Chondrocyte (in vitro differentiated cells): ENCODE results near the gene DNAI4. TPM values are rescaled to one million over a fixed set of nuclear protein-coding genes. Genes with fewer than 3 reads are reported as not detected.
"Not testable (repeated sequence)": the region's sequence is repeated elsewhere in the genome, so short reads cannot be mapped to it uniquely, and the experiment has no call there.

Experiments
- DNase-seq: peaks from one replicate; pipeline ENCODE4 v3.0.0; 2021; ENCODE audit warnings: mixed read lengths, low spot score
- H3K27ac Mint-ChIP-seq: one replicate; pipeline ENCODE4 v1.8.0; 2021; ENCODE audit warnings: mild to moderate bottlenecking, moderate library complexity, mixed read lengths; ENCODE audit not compliant: unreplicated experiment
- H3K27me3 Mint-ChIP-seq: 2 replicates; pipeline ENCODE4 v1.8.0; 2021; ENCODE audit warnings: low read depth, mixed read lengths
- H3K36me3 Mint-ChIP-seq: 2 replicates; pipeline ENCODE4 v1.8.0; 2021; ENCODE audit warnings: low read depth, mixed read lengths
- H3K4me1 Mint-ChIP-seq: 2 replicates; pipeline ENCODE4 v1.8.0; 2021; ENCODE audit warnings: low read depth, mild to moderate bottlenecking, mixed read lengths
- H3K4me3 Mint-ChIP-seq: one replicate; pipeline ENCODE4 v1.8.0; 2021; ENCODE audit warnings: mild to moderate bottlenecking, moderate library complexity, mixed read lengths; ENCODE audit not compliant: unreplicated experiment
- H3K9me3 Mint-ChIP-seq: 2 replicates; pipeline ENCODE4 v1.8.0; 2021; ENCODE audit warnings: low read depth, mixed read lengths
- long read RNA-seq: library from polyadenylated mRNA; stranded (forward); transcript quantifications from one replicate; pipeline ENCODE4 v2.0.0, GENCODE V29; 2021
- total RNA-seq: library from RNA; stranded (reverse); gene quantifications from 3 replicates; pipeline ENCODE4 v1.2.1, GENCODE V29; 2021
- TF ChIP-seq, protein P1 (sequence below): fragments of 200-600 bp; sonication (generic); IDR thresholded peaks from 2 replicates; pipeline ENCODE4 v1.5.0; 2021; ENCODE audit warnings: antibody characterized with exemption, mild to moderate bottlenecking, moderate library complexity

DNAI4 gene, protein sequence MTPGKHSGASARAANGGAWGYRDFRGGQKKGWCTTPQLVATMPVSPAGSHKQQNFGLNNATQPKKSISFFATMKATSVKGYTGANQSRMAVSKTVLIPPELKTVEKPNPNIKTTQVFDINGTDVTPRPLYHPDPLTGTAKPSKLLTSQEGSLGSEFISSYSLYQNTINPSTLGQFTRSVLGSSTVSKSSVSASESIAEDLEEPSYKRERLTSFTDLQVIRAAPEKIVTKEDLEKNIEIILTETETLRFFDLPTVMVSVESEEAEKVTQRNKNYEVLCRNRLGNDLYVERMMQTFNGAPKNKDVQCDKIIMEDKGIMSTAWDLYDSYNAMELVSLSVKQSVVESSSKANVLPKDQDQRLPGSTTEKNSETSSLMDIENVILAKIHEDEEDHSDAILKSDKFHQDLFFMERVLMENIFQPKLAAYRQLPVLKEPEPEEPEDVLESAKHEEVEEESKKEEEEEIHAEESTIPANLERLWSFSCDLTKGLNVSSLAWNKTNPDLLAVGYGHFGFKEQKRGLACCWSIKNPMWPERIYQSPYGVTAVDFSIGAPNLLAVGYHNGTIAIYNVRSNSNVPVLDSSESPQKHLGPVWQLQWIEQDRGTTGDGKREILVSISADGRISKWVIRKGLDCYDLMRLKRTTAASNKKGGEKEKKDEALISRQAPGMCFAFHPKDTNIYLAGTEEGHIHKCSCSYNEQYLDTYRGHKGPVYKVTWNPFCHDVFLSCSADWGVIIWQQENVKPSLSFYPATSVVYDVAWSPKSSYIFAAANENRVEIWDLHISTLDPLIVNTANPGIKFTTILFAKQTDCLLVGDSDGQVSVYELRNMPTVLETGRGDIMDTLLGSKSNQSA
- 5.8 to 13.0 TPM (median 9.6 TPM) in 3 replicates for total RNA-seq
- long read RNA-seq, partial matches to known transcripts = 0 of 6 reads
- long read RNA-seq, other reads (novel, unspliced or antisense) = 5 of 6 reads

DNA sequence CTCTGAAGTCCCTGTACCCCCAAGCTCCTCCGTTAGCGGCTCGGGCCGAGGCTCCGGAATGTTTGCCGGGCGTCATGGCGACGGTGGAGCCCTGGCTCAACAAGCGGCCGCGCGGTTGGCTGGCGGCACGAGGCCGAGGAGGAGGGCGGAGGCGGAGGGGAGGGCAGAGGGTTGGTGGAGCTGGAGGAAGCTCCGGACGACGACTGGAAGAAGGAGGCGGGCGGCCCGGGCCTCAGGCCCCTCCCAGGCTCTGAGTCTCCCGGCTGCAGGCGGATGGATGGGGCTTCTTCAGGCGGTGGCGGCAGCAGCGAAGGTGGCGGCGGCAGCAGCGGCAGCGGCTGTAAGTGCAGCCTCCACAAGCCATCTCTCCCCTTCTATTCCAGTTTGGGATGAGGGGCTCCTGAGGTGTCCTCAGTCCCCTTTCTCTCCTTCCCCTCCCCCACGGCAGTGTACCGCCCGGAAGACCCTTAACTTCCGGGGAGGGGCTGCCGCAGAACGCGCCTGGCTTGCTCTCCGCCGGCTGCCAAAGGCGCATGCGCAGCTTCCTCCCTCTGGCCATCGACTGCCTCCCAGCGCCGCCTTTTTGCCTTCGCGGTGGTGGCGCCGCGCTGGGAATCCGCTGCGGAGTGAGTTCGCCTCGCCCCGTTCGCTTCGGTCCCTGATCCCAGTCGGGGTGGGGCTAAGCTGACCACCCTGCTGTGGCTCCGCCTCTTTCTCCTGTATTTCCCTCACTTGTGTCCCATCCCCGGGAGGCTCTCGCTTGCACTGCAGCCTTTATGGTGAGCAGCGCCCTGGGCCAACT lies at the start of gene DNAI4, which contains the start of gene MIER1:
Gene DNAI4 (minus strand): TSS at position 101 of the 802 bp plus-strand sequence. CDS start 25 bp downstream, at position 76.
Gene MIER1 (plus strand): TSS at position 235 of the 802 bp plus-strand sequence. CDS start 39 bp downstream, at position 274.
- H3K9me3 Mint-ChIP-seq = no peaks in the 10 kb centered on the region
- peak within 1 kb of the TSS; percentile 95 for H3K4me3 Mint-ChIP-seq
- H3K27ac Mint-ChIP-seq = peak within 1 kb of the TSS; percentile 97
- TF ChIP-seq, protein P1, sequence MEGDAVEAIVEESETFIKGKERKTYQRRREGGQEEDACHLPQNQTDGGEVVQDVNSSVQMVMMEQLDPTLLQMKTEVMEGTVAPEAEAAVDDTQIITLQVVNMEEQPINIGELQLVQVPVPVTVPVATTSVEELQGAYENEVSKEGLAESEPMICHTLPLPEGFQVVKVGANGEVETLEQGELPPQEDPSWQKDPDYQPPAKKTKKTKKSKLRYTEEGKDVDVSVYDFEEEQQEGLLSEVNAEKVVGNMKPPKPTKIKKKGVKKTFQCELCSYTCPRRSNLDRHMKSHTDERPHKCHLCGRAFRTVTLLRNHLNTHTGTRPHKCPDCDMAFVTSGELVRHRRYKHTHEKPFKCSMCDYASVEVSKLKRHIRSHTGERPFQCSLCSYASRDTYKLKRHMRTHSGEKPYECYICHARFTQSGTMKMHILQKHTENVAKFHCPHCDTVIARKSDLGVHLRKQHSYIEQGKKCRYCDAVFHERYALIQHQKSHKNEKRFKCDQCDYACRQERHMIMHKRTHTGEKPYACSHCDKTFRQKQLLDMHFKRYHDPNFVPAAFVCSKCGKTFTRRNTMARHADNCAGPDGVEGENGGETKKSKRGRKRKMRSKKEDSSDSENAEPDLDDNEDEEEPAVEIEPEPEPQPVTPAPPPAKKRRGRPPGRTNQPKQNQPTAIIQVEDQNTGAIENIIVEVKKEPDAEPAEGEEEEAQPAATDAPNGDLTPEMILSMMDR = peak; percentile 42
- peaks cover 43% of the 10 kb centered on the region for H3K4me1 Mint-ChIP-seq
- DNase-seq = peak; percentile 100
- H3K27me3 Mint-ChIP-seq = no peaks in the 10 kb centered on the region
- no peaks in the 10 kb centered on the region for H3K36me3 Mint-ChIP-seq

DNA sequence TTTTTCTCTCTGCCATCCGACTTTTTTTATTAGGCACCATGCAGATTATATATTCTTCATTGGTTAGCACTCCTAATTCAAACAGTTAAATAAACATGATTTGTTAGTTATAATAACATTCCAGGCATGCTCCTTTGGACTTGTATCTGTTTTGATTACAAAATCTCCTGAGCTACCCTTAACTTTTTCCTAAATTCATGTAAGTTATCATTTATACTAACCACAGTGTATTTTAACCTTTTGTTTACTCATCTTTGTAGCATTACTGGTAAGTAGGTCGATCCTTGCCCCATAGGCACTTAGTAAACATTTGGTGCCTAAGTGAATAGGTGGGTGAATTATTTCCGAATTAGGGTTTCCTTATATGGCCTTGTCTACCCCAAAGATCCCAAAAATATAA lies 43.9 kb upstream of the DNAI4 start:
- H3K4me3 Mint-ChIP-seq = no peak overlapping the region
- TF ChIP-seq, protein P1 = no peak
- no peaks in the 10 kb centered on the region for H3K27me3 Mint-ChIP-seq
- peaks cover 17% of the 10 kb centered on the region for H3K9me3 Mint-ChIP-seq
- H3K4me1 Mint-ChIP-seq = peaks cover 20% of the 10 kb centered on the region
- H3K27ac Mint-ChIP-seq = no peak overlapping the region
- no peak for DNase-seq
- peaks cover 40% of the 10 kb centered on the region for H3K36me3 Mint-ChIP-seq

DNA sequence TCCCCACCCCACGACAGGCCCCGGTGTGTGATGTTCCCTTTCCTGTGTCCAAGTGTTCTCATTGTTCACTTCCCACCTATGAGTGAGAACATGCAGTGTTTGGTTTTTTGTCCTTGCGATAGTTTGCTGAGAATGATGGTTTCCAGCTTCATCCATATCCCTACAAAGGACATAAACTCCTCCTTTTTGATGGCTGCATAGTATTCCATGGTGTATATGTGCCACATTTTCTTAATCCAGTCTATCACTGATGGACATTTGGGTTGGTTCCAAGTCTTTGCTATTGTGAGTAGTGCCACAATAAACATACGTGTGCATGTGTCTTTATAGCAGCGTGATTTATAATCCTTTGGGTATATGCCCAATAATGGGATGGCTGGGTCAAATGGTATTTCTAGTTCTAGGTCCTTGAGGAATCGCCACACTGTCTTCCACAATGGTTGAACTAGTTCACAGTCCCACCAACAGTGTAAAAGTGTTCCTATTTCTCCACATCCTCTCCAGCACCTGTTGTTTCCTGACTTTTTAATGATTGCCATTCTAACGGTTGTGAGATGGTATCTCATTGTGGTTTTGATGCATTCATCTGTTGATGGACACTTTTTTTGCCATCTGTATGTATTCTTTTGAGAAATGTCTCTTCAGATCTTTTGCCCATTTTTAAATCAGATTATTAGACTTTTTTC lies 41.7 kb upstream of the DNAI4 start:
- not testable (repeated sequence) for H3K27ac Mint-ChIP-seq, H3K4me3 Mint-ChIP-seq, DNase-seq, H3K27me3 Mint-ChIP-seq
- H3K9me3 Mint-ChIP-seq = peaks cover 17% of the 10 kb centered on the region
- peaks cover 40% of the 10 kb centered on the region for H3K36me3 Mint-ChIP-seq
- peaks cover 20% of the 10 kb centered on the region for H3K4me1 Mint-ChIP-seq

DNA sequence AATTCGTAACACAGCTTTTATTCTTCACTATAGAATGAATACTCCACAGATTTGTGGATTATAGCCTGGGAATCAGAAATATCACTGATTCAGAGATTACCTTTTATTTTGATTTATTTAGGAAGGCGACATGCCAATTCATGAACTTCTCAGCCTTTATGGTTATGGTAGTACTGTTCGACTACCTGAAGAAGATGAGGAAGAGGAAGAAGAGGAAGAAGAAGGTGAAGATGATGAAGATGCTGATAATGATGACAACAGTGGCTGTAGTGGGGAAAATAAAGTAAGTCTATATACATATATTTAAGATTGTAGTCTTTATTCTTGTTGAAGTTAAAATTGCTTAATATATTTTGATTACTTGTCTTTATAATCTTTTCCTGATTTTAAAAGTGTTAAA lies 33.3 kb upstream of the DNAI4 start:
- no peaks in the 10 kb centered on the region for H3K9me3 Mint-ChIP-seq
- H3K4me1 Mint-ChIP-seq = peaks cover 26% of the 10 kb centered on the region
- DNase-seq = no peak
- H3K27me3 Mint-ChIP-seq = no peaks in the 10 kb centered on the region
- H3K36me3 Mint-ChIP-seq = peaks cover 23% of the 10 kb centered on the region
- H3K27ac Mint-ChIP-seq = no peak overlapping the region
- TF ChIP-seq, protein P1 = no peak
- no peak overlapping the region for H3K4me3 Mint-ChIP-seq

DNA sequence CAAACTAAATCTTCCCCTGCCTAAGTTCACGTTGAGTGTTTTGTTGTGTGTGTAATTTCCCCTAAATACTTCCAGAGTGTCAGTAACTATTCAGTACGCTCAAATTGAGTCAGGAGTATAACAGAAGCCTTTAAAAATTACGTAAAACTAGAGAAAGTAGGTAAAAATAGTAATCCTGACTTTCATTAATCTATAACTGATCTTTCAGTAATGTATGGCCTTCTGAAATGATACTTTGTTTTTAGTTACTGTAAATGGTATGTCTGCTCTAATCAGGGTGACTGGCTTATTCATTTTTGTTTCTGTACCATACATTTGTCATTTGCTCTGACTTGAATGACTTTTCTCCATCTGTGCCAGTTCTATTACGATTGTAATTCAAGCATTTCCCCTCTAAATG lies 29.6 kb upstream of the DNAI4 start:
- Mint-ChIP-seq H3K27me3 (no peaks in the 10 kb centered on the region), H3K27ac (peak overlapping the region; percentile 45), H3K9me3 (no peaks in the 10 kb centered on the region), H3K36me3 (peaks cover 20% of the 10 kb centered on the region), H3K4me1 (peaks cover 45% of the 10 kb centered on the region), H3K4me3 (no peak overlapping the region)
- DNase-seq = no peak
- TF ChIP-seq, protein P1 = no peak
